BE2C (cell line): ENCODE results near the gene COG8.

Experiments used
- DNase-seq: peaks from one replicate; pipeline ENCODE4 v3.0.0-alpha.2; 2020
- H3K27me3 ChIP-seq: fragments of 250-450 bp; sonication (Bioruptor Pico); 2 replicates; pipeline ENCODE4 v1.5.1; 2020; ENCODE audit warnings: mild to moderate bottlenecking
- H3K36me3 ChIP-seq: fragments of 250-450 bp; sonication (Bioruptor Pico); 2 replicates; pipeline ENCODE4 v1.5.1; 2020; ENCODE audit warnings: mild to moderate bottlenecking
- H3K4me1 ChIP-seq: fragments of 250-450 bp; sonication (Bioruptor Pico); 2 replicates; pipeline ENCODE4 v1.5.1; 2020
- H3K4me3 ChIP-seq: 2 replicates; pipeline ENCODE4 v1.5.1; 2011; ENCODE audit warnings: low read depth, low read length
- H3K9me3 ChIP-seq: fragments of 250-450 bp; sonication (Bioruptor Pico); 2 replicates; pipeline ENCODE4 v1.5.1; 2020
- CTCF ChIP-seq: IDR thresholded peaks from 2 replicates; pipeline ENCODE4 v1.5.1; 2012; ENCODE audit warnings: mild to moderate bottlenecking, low read depth, low read length

COG8 gene

GRCh38 chr16:69340095-69340644, 806 bp upstream of the COG8 start:
- no peak for TF ChIP-seq CTCF
- Histone ChIP-seq H3K9me3 (no peaks in the 10 kb centered on the region), H3K4me1 (peaks cover 2% of the 10 kb centered on the region; the same call in 1 of the 2 replicates), H3K27me3 (no peaks in the 10 kb centered on the region), H3K36me3 (peaks cover 49% of the 10 kb centered on the region), H3K4me3 (peak overlapping the region; percentile 99)
- no peak for DNase-seq

GRCh38 chr16:69338557-69339288, 641 bp downstream of the COG8 start:
- peaks cover 54% of the 10 kb centered on the region for H3K36me3 ChIP-seq
- DNase-seq, result no peak

GRCh38 chr16:69334696-69335095, 4.7 kb downstream of the COG8 start:
- H3K4me3 ChIP-seq, result no peak overlapping the region
- H3K9me3 ChIP-seq, result no peaks in the 10 kb centered on the region

More at GRCh38 chr16:69338557-69339288, 641 bp downstream of the COG8 start:
- no peaks in the 10 kb centered on the region for H3K9me3 ChIP-seq
- peak overlapping the region; percentile 99 for H3K4me3 ChIP-seq
- H3K4me1 ChIP-seq, result peaks cover 2% of the 10 kb centered on the region; the same call in 1 of the 2 replicates
- no peaks in the 10 kb centered on the region for H3K27me3 ChIP-seq
- no peak for TF ChIP-seq CTCF

GRCh38 chr16:69330286-69331109, 8.9 kb downstream of the COG8 start, which contains the start of gene PDF:
Gene PDF (minus strand): TSS chr16:69330588. CDS start chr16:69330570, 18 bp downstream.
- H3K4me3 ChIP-seq, result peak within 1 kb of the TSS; percentile 91
- no peak for TF ChIP-seq CTCF
- H3K4me1 ChIP-seq, result no peaks in the 10 kb centered on the region
- H3K36me3 ChIP-seq, result peaks cover 73% of the 10 kb centered on the region
- DNase-seq, result peak; percentile 97
- no peaks in the 10 kb centered on the region for H3K9me3 ChIP-seq
- no peaks in the 10 kb centered on the region for H3K27me3 ChIP-seq

More at GRCh38 chr16:69334696-69335095, 4.7 kb downstream of the COG8 start:
- no peak for DNase-seq
- Histone ChIP-seq H3K4me1 (no peaks in the 10 kb centered on the region), H3K36me3 (peaks cover 51% of the 10 kb centered on the region), H3K27me3 (no peaks in the 10 kb centered on the region)
- no peak for TF ChIP-seq CTCF

- Histone ChIP-seq H3K4me3 (peak overlapping the region; percentile 91), H3K9me3 (no peaks in the 10 kb centered on the region), H3K27me3 (no peaks in the 10 kb centered on the region), H3K36me3 (peaks cover 73% of the 10 kb centered on the region), H3K4me1 (peaks cover 2% of the 10 kb centered on the region)
- no peak for DNase-seq
- no peak for TF ChIP-seq CTCF
Measured at GRCh38 chr16:69329369-69330285, 9.7 kb downstream of the COG8 start.
